Measurements from ENCODE around the gene CHIC2. TPM values are rescaled to one million over a fixed set of nuclear protein-coding genes. Genes with fewer than 3 reads are reported as not detected.

The CHIC2 gene
- total RNA-seq, 1 donor: 74.3 TPM

DNA sequence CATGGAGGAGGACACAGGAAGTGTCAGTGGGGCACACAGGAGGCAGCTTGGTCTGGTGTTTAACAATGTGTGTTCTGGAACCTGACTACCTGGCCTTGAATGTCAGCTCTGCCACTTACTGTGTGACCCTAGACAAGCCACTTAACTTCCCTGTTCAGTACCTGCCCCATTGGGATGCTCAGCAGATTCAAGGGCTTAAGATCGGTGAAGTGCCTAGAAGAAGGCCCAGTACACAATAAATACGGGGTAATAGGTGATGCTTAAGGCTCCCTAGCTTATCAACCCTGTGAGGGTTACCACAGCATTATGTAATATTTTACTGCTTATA, 1.6 kb upstream of the CHIC2 start:
- no peak for DNase-seq (ENCODE audit: low read depth)
- TF ChIP-seq, protein P1, sequence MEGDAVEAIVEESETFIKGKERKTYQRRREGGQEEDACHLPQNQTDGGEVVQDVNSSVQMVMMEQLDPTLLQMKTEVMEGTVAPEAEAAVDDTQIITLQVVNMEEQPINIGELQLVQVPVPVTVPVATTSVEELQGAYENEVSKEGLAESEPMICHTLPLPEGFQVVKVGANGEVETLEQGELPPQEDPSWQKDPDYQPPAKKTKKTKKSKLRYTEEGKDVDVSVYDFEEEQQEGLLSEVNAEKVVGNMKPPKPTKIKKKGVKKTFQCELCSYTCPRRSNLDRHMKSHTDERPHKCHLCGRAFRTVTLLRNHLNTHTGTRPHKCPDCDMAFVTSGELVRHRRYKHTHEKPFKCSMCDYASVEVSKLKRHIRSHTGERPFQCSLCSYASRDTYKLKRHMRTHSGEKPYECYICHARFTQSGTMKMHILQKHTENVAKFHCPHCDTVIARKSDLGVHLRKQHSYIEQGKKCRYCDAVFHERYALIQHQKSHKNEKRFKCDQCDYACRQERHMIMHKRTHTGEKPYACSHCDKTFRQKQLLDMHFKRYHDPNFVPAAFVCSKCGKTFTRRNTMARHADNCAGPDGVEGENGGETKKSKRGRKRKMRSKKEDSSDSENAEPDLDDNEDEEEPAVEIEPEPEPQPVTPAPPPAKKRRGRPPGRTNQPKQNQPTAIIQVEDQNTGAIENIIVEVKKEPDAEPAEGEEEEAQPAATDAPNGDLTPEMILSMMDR (IDR thresholded peaks at IDR 0.05; ENCODE audit: insufficient read depth, low read depth, low read length): no peak
- H3K4me3 ChIP-seq (ENCODE audit: low read depth, low read length): no peak overlapping the region

DNA sequence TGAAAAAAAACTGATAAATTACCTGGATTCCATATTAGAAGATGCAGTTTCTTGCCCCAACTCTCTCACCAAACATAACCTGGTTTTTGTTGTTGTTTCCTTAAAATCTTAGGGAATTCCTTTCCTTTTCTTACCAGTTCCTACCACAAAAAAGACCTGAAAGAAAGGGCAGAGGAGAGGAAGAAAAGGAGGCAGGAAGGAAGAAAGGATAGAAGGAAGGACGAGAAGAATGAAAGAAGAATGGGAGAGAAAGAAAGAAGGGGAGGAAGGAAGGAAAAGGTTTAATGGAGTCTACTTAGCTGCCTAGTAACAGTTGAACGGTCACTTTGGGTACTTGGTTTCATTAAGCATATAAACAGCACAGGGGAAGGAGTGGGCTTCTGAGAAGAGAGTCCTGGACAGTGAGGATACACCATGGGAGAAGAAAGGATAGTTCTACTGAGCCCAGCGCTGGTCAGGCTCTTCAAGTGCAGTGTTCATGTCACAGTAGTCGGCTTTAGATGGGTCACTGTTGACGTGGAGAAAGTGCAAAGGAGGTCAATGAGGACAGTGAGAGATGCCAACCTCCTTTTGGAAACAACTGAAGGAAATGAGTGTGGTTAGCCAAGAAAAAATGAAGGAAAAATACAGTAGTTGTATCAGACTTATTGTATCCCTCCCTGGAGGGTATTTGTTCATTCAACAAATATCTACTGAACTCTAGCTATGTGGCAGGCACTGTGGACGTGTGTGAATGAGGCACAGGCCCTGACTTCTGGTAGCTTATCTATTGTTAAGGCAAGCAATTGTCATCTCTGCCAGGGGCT, 1.1 kb upstream of the CHIC2 start:
- DNase-seq (ENCODE audit: low read depth): peak; percentile 26
- TF ChIP-seq, protein P1 (IDR thresholded peaks at IDR 0.05; ENCODE audit: insufficient read depth, low read depth, low read length): no peak
- peak overlapping the region; percentile 56 for H3K4me3 ChIP-seq (ENCODE audit: low read depth, low read length)

DNA sequence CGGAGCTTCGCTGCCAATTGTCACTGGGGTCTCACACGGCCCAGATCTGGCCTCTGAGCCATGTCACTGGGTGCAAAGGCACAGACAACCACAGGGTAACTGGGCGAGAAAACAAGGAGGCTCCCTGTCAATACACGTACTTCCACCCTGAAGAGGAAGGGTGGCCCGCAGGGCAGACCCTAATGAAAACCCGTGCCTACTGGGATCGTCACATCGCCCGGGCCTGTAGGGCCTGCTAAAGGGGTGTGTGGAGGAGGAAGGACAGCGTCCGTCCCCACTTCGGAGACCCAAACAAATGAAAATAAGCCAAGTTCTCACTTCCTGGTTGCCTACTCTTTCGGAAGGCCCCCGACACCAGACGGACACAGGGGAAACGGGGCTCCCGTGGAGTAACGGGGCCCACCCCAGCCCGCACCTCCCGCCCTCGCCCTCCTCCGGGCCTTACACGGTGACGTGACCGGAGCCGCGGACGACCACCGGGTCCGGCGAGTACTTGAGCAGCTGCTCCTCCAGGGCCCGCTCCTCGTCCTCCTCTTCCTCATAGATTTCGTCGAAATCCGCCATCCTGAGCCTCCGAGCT, 578 bp downstream of the CHIC2 start:
- TF ChIP-seq, protein P1 (IDR thresholded peaks at IDR 0.05; ENCODE audit: insufficient read depth, low read depth, low read length): no peak
- H3K4me3 ChIP-seq (ENCODE audit: low read depth, low read length): peak overlapping the region; percentile 80
- DNase-seq (ENCODE audit: low read depth): peak; percentile 36

DNA sequence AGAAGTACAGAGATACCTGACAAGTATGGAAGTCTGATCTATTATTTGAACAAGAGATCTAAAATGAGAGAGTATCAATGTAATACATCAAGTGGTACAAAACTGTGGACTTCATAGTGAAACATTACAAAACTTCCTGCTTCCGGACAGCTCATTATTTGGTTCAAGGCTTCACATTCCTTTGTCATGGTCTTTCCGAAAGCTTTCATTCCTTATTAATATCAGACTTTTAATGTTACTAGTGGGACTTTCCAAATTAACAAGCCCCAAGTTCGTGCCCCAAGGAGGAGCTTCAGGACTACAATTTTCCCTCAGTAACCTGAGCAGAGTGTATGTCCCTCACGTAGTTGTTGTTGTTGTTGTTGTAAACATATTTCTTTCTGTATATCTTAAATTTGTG, 1.2 kb downstream of the CHIC2 start:
- H3K4me3 ChIP-seq (ENCODE audit: low read depth, low read length): peak overlapping the region; percentile 80
- DNase-seq (ENCODE audit: low read depth): peak; percentile 50
- TF ChIP-seq, protein P1 (IDR thresholded peaks at IDR 0.05; ENCODE audit: insufficient read depth, low read depth, low read length): no peak

DNA sequence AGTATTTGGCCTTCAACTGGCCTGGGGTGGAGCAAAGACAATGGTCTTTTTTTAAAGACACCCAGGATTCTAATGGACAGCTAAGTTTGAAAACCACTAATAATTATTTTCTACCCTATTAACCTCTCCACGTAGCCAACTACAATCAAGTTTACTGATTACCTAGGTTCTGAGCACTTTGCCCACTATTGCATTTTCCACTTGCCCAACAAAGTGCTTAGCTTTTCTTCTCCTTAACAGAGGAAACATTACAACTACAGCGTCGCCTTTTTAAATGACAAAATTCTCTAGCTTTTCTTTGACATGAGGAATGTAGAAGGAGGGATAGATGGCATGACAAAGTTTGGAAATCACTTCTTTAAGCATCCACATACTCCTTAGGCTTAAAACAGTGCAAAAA, 2.0 kb downstream of the CHIC2 start:
- H3K4me3 ChIP-seq (ENCODE audit: low read depth, low read length): peak overlapping the region; percentile 80
- TF ChIP-seq, protein P1 (IDR thresholded peaks at IDR 0.05; ENCODE audit: insufficient read depth, low read depth, low read length): no peak
- DNase-seq (ENCODE audit: low read depth): no peak

DNA sequence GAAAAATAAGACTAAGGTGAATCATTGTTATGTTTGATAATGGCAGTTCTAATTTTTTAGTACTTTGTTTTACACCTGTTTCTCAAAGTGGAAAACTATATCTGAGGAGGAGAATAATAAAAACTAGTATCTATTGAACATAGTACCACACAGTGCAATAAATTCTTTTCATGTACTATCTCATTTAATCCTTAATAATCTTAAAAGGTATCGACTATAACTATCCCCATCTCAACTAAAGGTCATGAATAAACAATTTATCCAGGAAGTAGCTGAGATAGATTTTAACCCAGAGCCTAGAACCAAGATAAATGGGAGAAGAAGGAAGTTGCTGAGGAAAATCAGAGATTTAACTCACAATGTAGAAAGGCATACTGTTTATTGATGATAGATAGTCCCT, 2.5 kb downstream of the CHIC2 start:
- DNase-seq (ENCODE audit: low read depth): no peak
- TF ChIP-seq, protein P1 (IDR thresholded peaks at IDR 0.05; ENCODE audit: insufficient read depth, low read depth, low read length): no peak
- H3K4me3 ChIP-seq (ENCODE audit: low read depth, low read length): peak overlapping the region; percentile 80

Data from fibroblast of villous mesenchyme (primary cell).